Gastrocnemius medialis (tissue), 4 donors: ENCODE results near the gene KLHL26.

Experiments used
- CTCF ChIP-seq, 5 experiments: fragments of 450-650 bp in 3 of 5; fragments of 200-600 bp in 2 of 5; sonication (generic) in 2 of 5; IDR thresholded peaks in 4 of 5; conservative IDR thresholded peaks in 1 of 5; 1 replicate in 4 of 5; 2 replicates in 1 of 5; pipeline ENCODE4 v1.5.1; 2016 to 2019; ENCODE audit warnings: antibody characterized with exemption in 5 of 5, mild to moderate bottlenecking in 3 of 5, moderate library complexity in 3 of 5
- POLR2A ChIP-seq, 2 donors: fragments of 450-650 bp; IDR thresholded peaks; one replicate each; pipeline ENCODE4 v1.6.1; 2017; ENCODE audit warnings: antibody characterized with exemption in 2 of 2, mild to moderate bottlenecking in 2 of 2, moderate library complexity in 2 of 2

GRCh38 chr19:18620311-18620710 is 16.5 kb upstream of the KLHL26 start:
- TF ChIP-seq POLR2A (IDR thresholded peaks at IDR 0.05) (no peak), CTCF (IDR thresholded peaks at IDR 0.05 in 4 of 5, conservative IDR thresholded peaks at IDR 0.05 in 1 of 5) (no peak)
